ENCODE results near the gene UBASH3B. TPM values are rescaled to one million over a fixed set of nuclear protein-coding genes. Genes with fewer than 3 reads are reported as not detected.

The UBASH3B gene
- total RNA-seq, 1 donor from 2014 or later, result 6.7 TPM

DNA sequence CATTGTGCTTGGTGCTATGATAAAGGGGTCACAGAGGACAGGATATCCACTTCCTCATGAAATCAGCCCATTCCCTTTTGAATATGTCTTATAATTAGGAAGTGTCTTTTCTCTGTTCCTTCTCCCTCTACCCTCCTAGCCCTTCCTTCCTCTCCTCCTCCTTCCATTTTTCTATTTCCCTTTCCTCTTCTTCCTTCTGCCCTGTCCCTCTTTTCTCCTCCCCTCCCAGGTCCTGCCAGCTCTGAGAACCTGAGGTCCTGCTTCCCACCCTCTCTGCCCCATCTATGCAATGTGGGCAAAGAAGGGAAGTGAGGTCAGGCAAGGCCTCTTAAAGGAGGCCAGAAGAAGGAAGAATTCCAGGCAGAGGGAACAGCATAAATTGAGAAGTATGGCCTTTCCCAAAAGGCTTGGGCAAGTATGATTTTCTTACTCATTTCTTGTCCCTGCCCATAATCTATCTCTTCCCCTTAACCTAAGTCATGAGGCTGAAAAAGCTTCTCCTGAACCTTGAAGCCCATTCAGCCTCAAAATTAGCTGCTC lies 7.7 kb upstream of the UBASH3B start:
- TF ChIP-seq, protein P1, sequence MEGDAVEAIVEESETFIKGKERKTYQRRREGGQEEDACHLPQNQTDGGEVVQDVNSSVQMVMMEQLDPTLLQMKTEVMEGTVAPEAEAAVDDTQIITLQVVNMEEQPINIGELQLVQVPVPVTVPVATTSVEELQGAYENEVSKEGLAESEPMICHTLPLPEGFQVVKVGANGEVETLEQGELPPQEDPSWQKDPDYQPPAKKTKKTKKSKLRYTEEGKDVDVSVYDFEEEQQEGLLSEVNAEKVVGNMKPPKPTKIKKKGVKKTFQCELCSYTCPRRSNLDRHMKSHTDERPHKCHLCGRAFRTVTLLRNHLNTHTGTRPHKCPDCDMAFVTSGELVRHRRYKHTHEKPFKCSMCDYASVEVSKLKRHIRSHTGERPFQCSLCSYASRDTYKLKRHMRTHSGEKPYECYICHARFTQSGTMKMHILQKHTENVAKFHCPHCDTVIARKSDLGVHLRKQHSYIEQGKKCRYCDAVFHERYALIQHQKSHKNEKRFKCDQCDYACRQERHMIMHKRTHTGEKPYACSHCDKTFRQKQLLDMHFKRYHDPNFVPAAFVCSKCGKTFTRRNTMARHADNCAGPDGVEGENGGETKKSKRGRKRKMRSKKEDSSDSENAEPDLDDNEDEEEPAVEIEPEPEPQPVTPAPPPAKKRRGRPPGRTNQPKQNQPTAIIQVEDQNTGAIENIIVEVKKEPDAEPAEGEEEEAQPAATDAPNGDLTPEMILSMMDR (IDR thresholded peaks at IDR 0.05; ENCODE audit: partially characterized antibody, unreplicated experiment), result no peak
- Mint-ChIP-seq H3K4me3 (ENCODE audit: unreplicated experiment) (no peak overlapping the region), H3K27ac (ENCODE audit: unreplicated experiment) (no peak overlapping the region), H3K36me3 (ENCODE audit: unreplicated experiment) (no peaks in the 10 kb centered on the region), H3K9me3 (ENCODE audit: unreplicated experiment) (no peaks in the 10 kb centered on the region), H3K4me1 (ENCODE audit: low read depth, unreplicated experiment) (no peaks in the 10 kb centered on the region), H3K27me3 (ENCODE audit: unreplicated experiment) (peaks cover 8% of the 10 kb centered on the region)
- no peak for DNase-seq

DNA sequence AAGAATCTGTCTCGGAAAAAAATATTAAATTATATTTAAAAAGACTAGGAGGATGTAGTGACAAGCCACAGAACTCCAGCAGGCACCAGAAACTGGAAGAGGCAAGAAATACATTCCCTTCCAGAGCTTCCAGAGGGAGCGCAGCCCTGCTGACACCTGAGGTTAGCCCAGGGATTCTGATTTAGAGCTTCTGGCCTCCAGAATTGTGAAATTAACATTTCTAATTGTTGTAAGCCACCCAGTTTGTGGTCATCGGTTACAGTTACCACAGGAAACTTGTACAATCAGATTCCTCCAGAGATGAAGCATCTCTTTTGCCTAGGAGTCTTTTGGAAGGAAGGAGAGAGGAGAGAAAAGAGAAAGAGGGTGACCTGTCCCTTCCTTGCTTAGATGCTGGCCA lies 6.4 kb upstream of the UBASH3B start:
- no peak overlapping the region for H3K27ac Mint-ChIP-seq (ENCODE audit: unreplicated experiment)
- DNase-seq, result no peak
- no peaks in the 10 kb centered on the region for H3K4me1 Mint-ChIP-seq (ENCODE audit: low read depth, unreplicated experiment)
- H3K36me3 Mint-ChIP-seq (ENCODE audit: unreplicated experiment), result no peaks in the 10 kb centered on the region
- no peak overlapping the region for H3K4me3 Mint-ChIP-seq (ENCODE audit: unreplicated experiment)
- TF ChIP-seq, protein P1 (IDR thresholded peaks at IDR 0.05; ENCODE audit: partially characterized antibody, unreplicated experiment), result no peak
- no peaks in the 10 kb centered on the region for H3K9me3 Mint-ChIP-seq (ENCODE audit: unreplicated experiment)
- peaks cover 8% of the 10 kb centered on the region for H3K27me3 Mint-ChIP-seq (ENCODE audit: unreplicated experiment)

GRCh38 chr11:122650619-122651018 lies 4.9 kb upstream of the UBASH3B start:
- H3K27ac Mint-ChIP-seq (ENCODE audit: unreplicated experiment), result no peak overlapping the region
- H3K4me1 Mint-ChIP-seq (ENCODE audit: low read depth, unreplicated experiment), result no peaks in the 10 kb centered on the region
- no peak for DNase-seq
- H3K36me3 Mint-ChIP-seq (ENCODE audit: unreplicated experiment), result no peaks in the 10 kb centered on the region
- peaks cover 8% of the 10 kb centered on the region for H3K27me3 Mint-ChIP-seq (ENCODE audit: unreplicated experiment)
- H3K9me3 Mint-ChIP-seq (ENCODE audit: unreplicated experiment), result peaks cover 1% of the 10 kb centered on the region
- no peak overlapping the region for H3K4me3 Mint-ChIP-seq (ENCODE audit: unreplicated experiment)
- TF ChIP-seq, protein P1 (IDR thresholded peaks at IDR 0.05; ENCODE audit: partially characterized antibody, unreplicated experiment), result no peak

- no peaks in the 10 kb centered on the region for H3K4me1 Mint-ChIP-seq (ENCODE audit: low read depth, unreplicated experiment)
- H3K36me3 Mint-ChIP-seq (ENCODE audit: unreplicated experiment), result no peaks in the 10 kb centered on the region
- no peak for DNase-seq
- H3K27me3 Mint-ChIP-seq (ENCODE audit: unreplicated experiment), result peaks cover 11% of the 10 kb centered on the region
- TF ChIP-seq, protein P1 (IDR thresholded peaks at IDR 0.05; ENCODE audit: partially characterized antibody, unreplicated experiment), result no peak
- H3K9me3 Mint-ChIP-seq (ENCODE audit: unreplicated experiment), result peaks cover 1% of the 10 kb centered on the region
- H3K27ac Mint-ChIP-seq (ENCODE audit: unreplicated experiment), result no peak overlapping the region
- H3K4me3 Mint-ChIP-seq (ENCODE audit: unreplicated experiment), result no peak overlapping the region
Measured at GRCh38 chr11:122652495-122652894, 3.0 kb upstream of the UBASH3B start.

DNA sequence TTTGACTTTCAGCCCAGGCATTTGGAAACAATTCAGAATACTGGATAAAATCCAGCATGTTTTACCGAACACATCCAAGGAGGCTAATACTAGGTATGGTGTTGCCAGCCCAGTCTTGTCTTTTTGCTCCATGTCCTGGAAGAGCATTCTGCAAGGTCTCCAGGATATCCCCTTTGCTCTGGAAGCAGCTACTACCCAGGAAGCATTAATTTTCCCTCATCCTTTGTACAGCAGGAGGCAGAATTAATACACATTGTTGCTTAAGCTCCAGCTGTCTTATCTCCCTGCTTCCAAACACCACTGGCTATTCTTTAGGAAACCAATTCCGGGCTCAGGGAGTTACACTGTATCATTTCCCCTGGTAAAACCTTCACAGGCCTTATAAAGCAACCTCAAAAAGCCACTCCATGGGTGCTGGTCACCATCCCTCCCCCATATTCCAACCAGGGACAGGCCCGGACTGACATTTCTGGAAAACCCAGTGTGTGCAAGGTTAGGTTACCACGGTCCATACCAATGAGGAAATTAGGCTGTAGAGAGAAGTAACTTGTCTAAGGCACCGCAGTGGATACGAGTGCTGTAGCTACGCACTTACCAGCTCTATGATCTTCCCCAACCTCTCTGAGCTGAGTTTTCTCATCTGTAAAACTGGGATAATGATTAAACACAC lies 1.5 kb upstream of the UBASH3B start:
- H3K27me3 Mint-ChIP-seq (ENCODE audit: unreplicated experiment), result peaks cover 11% of the 10 kb centered on the region
- no peak for DNase-seq
- H3K4me1 Mint-ChIP-seq (ENCODE audit: low read depth, unreplicated experiment), result no peaks in the 10 kb centered on the region
- H3K36me3 Mint-ChIP-seq (ENCODE audit: unreplicated experiment), result peaks cover 4% of the 10 kb centered on the region
- no peak overlapping the region for H3K27ac Mint-ChIP-seq (ENCODE audit: unreplicated experiment)
- no peak overlapping the region for H3K4me3 Mint-ChIP-seq (ENCODE audit: unreplicated experiment)
- TF ChIP-seq, protein P1 (IDR thresholded peaks at IDR 0.05; ENCODE audit: partially characterized antibody, unreplicated experiment), result no peak
- H3K9me3 Mint-ChIP-seq (ENCODE audit: unreplicated experiment), result peaks cover 4% of the 10 kb centered on the region

Data from glutamatergic neuron (in vitro differentiated cells).